22Rv1 (cell line): ENCODE results near the gene KANK4.

Source experiments
- H3K27ac ChIP-seq: fragments of 450-650 bp; 2 replicates; pipeline ENCODE4 v1.5.1; 2017
- ZFX ChIP-seq: fragments of 450-650 bp; IDR thresholded peaks from 2 replicates; pipeline ENCODE4 v1.6.1; 2017; ENCODE audit warnings: antibody characterized with exemption, borderline replicate concordance
- TF ChIP-seq, protein P1 (sequence below): fragments of 450-650 bp; IDR thresholded peaks from 2 replicates; pipeline ENCODE4 v1.5.1; 2017; ENCODE audit warnings: mild to moderate bottlenecking

The KANK4 gene

DNA sequence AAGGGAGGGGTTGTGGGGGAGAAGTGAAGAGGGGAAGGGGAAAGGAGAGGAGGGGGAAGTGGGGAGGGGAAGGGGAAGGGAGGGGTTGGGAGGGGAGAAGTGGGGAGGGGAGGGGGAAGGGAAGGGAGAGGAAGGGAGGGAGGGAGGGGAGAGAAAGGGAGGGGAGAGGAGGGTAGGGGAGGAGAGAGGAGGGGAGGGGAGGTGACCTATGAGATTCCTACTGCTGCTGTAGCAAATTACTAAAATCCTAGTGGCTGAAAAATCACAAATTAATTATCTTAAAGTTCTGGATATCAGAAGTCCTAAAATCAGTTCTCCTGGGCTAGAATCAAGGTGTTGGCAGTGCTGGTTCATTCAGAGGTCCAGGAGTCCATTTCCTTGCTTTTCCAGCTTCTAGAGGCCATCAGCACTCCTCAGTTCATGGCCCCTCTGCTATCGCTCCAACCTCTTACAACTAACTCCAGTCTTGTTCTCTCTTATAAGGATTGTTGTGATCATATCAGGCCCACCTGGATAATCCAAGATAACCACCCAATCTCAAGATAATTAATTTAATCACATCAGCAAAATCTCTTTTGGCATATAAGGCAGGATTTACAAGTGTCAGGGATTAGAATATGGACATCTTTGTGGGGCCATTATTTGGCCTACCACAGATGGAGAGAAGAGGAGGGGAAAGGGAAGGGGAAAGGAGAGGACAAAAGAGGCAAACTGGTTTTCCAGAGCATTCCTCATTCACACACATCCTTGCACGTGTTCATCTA lies 30.4 kb upstream of the KANK4 start:
- H3K27ac ChIP-seq = no peak overlapping the region
- TF ChIP-seq, protein P1, sequence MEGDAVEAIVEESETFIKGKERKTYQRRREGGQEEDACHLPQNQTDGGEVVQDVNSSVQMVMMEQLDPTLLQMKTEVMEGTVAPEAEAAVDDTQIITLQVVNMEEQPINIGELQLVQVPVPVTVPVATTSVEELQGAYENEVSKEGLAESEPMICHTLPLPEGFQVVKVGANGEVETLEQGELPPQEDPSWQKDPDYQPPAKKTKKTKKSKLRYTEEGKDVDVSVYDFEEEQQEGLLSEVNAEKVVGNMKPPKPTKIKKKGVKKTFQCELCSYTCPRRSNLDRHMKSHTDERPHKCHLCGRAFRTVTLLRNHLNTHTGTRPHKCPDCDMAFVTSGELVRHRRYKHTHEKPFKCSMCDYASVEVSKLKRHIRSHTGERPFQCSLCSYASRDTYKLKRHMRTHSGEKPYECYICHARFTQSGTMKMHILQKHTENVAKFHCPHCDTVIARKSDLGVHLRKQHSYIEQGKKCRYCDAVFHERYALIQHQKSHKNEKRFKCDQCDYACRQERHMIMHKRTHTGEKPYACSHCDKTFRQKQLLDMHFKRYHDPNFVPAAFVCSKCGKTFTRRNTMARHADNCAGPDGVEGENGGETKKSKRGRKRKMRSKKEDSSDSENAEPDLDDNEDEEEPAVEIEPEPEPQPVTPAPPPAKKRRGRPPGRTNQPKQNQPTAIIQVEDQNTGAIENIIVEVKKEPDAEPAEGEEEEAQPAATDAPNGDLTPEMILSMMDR = no peak
- TF ChIP-seq ZFX = no peak

- no peak overlapping the region for H3K27ac ChIP-seq
- TF ChIP-seq, protein P1 = no peak
- TF ChIP-seq ZFX = no peak
Observed at GRCh38 chr1:62346886-62347285, 27.7 kb upstream of the KANK4 start.

GRCh38 chr1:62343911-62344310 lies 24.7 kb upstream of the KANK4 start:
- TF ChIP-seq, protein P1 = no peak
- no peak for TF ChIP-seq ZFX
- no peak overlapping the region for H3K27ac ChIP-seq

GRCh38 chr1:62342270-62342669 lies 23.0 kb upstream of the KANK4 start:
- H3K27ac ChIP-seq = no peak overlapping the region
- no peak for TF ChIP-seq ZFX
- TF ChIP-seq, protein P1 = no peak

- TF ChIP-seq ZFX = no peak
- TF ChIP-seq, protein P1 = no peak
Observed at GRCh38 chr1:62341615-62342014, 22.4 kb upstream of the KANK4 start.

DNA sequence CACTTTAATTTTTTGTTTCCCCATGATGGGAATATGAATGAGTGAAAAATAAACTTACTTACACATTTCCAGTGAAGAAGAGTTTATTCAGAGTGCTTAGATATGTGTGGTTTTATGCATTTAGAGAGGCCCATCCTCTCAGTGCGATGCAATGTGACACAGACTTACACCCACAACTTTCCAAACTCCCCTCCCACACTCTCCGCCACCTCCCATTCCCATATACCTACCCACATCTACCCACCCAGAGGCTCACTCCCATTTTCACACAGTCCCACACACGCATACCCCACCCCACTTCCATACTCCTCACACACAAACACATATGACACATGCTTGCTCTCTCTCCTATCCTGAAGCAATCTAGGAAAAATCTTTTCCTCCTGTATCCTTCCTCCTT lies 21.9 kb upstream of the KANK4 start:
- H3K27ac ChIP-seq = no peak overlapping the region
- no peak for TF ChIP-seq ZFX
- TF ChIP-seq, protein P1 = no peak

More at GRCh38 chr1:62341615-62342014, 22.4 kb upstream of the KANK4 start:
- H3K27ac ChIP-seq = no peak overlapping the region

DNA sequence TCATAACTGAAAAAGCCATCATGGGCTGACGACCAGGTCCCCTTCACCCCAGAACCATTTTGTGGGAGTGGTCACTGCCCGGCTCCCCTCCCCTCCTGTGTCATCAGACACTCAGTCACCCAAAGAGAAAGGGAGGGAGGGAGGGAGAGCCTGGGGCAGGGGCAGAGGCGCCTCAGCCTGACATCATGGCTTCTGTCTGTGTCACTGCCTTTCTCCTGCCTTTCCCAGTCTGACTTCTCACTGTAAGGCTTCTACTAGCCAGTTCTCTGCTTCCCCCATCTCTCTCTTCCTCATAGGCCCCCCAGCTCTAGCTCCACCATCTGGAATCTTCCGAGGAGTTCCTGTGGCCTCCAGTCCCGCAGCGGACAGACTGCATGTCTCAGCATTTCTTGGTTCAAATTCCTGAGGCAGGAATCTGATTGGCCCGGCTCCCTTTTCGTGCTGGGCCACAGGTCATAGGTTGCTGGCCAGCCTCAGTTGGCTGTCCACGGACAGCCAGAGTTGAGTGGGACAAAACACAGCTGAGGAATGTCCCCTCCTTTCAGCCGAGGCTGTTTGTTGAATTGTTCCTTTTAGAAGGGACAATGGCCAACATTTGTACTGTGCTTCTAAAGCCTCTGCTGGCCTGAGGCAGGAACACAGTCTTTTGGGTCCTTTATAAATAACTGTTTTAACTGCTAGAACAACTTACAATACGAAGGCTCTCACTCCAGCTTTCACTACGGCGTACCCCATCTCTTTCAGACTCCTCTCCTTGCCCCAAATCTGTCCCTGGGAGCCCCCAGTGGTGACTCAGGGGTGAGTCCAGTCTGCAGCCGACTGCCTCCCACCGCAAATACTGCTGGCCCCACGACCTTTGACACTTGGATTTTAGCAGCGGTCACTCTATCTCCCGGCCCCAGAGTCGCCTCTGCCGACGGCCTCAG lies 18.7 kb upstream of the KANK4 start:
- no peak overlapping the region for H3K27ac ChIP-seq
- no peak for TF ChIP-seq ZFX
- TF ChIP-seq, protein P1 = no peak
